ENCODE measurements around the gene CLDN19. TPM values are rescaled to one million over a fixed set of nuclear protein-coding genes. Genes with fewer than 3 reads are reported as not detected.
A peak's percentile ranks its signal among the peaks of the same experiment; 100 is the strongest.

The CLDN19 gene
- total and polyA plus RNA-seq, 2 donors from 2014 or later: 23.2 to 42.5 TPM

- TF ChIP-seq CTCF (IDR thresholded peaks at IDR 0.05; ENCODE audit: borderline replicate concordance, extremely low read depth, insufficient read depth): no peak
- no peaks in the 10 kb centered on the region for H3K27me3 ChIP-seq (ENCODE audit: control insufficient read depth, insufficient read depth, low read length)
- H3K9me3 ChIP-seq (ENCODE audit: control insufficient read depth in 2 of 3, insufficient read depth in 1 of 3, low read length in 3 of 3): no peaks in the 10 kb centered on the region
- H3K27ac ChIP-seq (ENCODE audit: low read depth in 2 of 2, low read length in 2 of 2): no peak overlapping the region
- H3K4me3 ChIP-seq (ENCODE audit: low read length in 3 of 3): no peak overlapping the region
- H3K36me3 ChIP-seq (ENCODE audit: control insufficient read depth in 2 of 3, insufficient read depth in 3 of 3, low read length in 3 of 3): peaks cover 0 to 9% (median 0%) of the 10 kb centered on the region in 3 donors
- intact Hi-C loops (cut with DNase I): no loop called here
- peaks cover 0 to 8% (median 3%) of the 10 kb centered on the region in 3 donors for H3K4me1 ChIP-seq (ENCODE audit: control insufficient read depth in 2 of 3, insufficient read depth in 2 of 3, low read depth in 1 of 3, low read length in 3 of 3)
- no peak for DNase-seq
- no peak overlapping the region for H3K9ac ChIP-seq (ENCODE audit: low read length in 3 of 3)
- no peak for FAIRE-seq
Measured at GRCh38 chr1:42783092-42783491, 43.1 kb upstream of the CLDN19 start.

- DNase-seq: no peak
Measured at GRCh38 chr1:42780176-42780575, 40.1 kb upstream of the CLDN19 start.

GRCh38 chr1:42779725-42780124 is 39.7 kb upstream of the CLDN19 start:
- no peak for FAIRE-seq
- H3K27ac ChIP-seq (ENCODE audit: low read depth in 2 of 2, low read length in 2 of 2): no peak overlapping the region
- no peak overlapping the region for H3K9ac ChIP-seq (ENCODE audit: low read length in 3 of 3)
- H3K36me3 ChIP-seq (ENCODE audit: control insufficient read depth in 2 of 3, insufficient read depth in 3 of 3, low read length in 3 of 3): peaks cover 2 to 27% (median 12%) of the 10 kb centered on the region in 3 donors
- DNase-seq: no peak
- intact Hi-C loops (cut with DNase I): no loop called here
- H3K9me3 ChIP-seq (ENCODE audit: control insufficient read depth in 2 of 3, insufficient read depth in 1 of 3, low read length in 3 of 3): no peaks in the 10 kb centered on the region
- H3K4me1 ChIP-seq (ENCODE audit: control insufficient read depth in 2 of 3, insufficient read depth in 2 of 3, low read depth in 1 of 3, low read length in 3 of 3): peaks cover 0 to under 1% (median 0%) of the 10 kb centered on the region in 3 donors
- no peak overlapping the region for H3K4me3 ChIP-seq (ENCODE audit: low read length in 3 of 3)
- H3K27me3 ChIP-seq (ENCODE audit: control insufficient read depth, insufficient read depth, low read length): no peaks in the 10 kb centered on the region
- no peak for TF ChIP-seq CTCF (IDR thresholded peaks at IDR 0.05; ENCODE audit: borderline replicate concordance, extremely low read depth, insufficient read depth)

More at GRCh38 chr1:42780176-42780575, 40.1 kb upstream of the CLDN19 start:
- Histone ChIP-seq H3K9me3 (ENCODE audit: control insufficient read depth in 2 of 3, insufficient read depth in 1 of 3, low read length in 3 of 3) (no peaks in the 10 kb centered on the region), H3K27ac (ENCODE audit: low read depth in 2 of 2, low read length in 2 of 2) (no peak overlapping the region), H3K9ac (ENCODE audit: low read length in 3 of 3) (no peak overlapping the region), H3K36me3 (ENCODE audit: control insufficient read depth in 2 of 3, insufficient read depth in 3 of 3, low read length in 3 of 3) (peaks cover 2 to 22% (median 8%) of the 10 kb centered on the region in 3 donors), H3K27me3 (ENCODE audit: control insufficient read depth, insufficient read depth, low read length) (no peaks in the 10 kb centered on the region), H3K4me3 (ENCODE audit: low read length in 3 of 3) (no peak overlapping the region), H3K4me1 (ENCODE audit: control insufficient read depth in 2 of 3, insufficient read depth in 2 of 3, low read depth in 1 of 3, low read length in 3 of 3) (peaks cover 0 to 4% (median 0%) of the 10 kb centered on the region in 3 donors)
- intact Hi-C loops (cut with DNase I): no loop called here
- FAIRE-seq: no peak
- TF ChIP-seq CTCF (IDR thresholded peaks at IDR 0.05; ENCODE audit: borderline replicate concordance, extremely low read depth, insufficient read depth): no peak

GRCh38 chr1:42777852-42778251 is 37.8 kb upstream of the CLDN19 start:
- peaks cover 2 to 28% (median 15%) of the 10 kb centered on the region in 3 donors for H3K36me3 ChIP-seq (ENCODE audit: control insufficient read depth in 2 of 3, insufficient read depth in 3 of 3, low read length in 3 of 3)
- intact Hi-C loops (cut with DNase I): no loop called here

More at GRCh38 chr1:42777852-42778251, 37.8 kb upstream of the CLDN19 start:
- Histone ChIP-seq H3K27me3 (ENCODE audit: control insufficient read depth, insufficient read depth, low read length) (no peaks in the 10 kb centered on the region), H3K4me3 (ENCODE audit: low read length in 3 of 3) (no peak overlapping the region), H3K27ac (ENCODE audit: low read depth in 2 of 2, low read length in 2 of 2) (no peak overlapping the region), H3K4me1 (ENCODE audit: control insufficient read depth in 2 of 3, insufficient read depth in 2 of 3, low read depth in 1 of 3, low read length in 3 of 3) (no peaks in the 10 kb centered on the region), H3K9ac (ENCODE audit: low read length in 3 of 3) (peak overlapping the region in 1 of 3 donors; percentile 4), H3K9me3 (ENCODE audit: control insufficient read depth in 2 of 3, insufficient read depth in 1 of 3, low read length in 3 of 3) (no peaks in the 10 kb centered on the region)
- DNase-seq: peak in 3 of 5 donors; percentile 22 to 54 (median 35)
- FAIRE-seq: no peak
- peak; percentile 39 for TF ChIP-seq CTCF (IDR thresholded peaks at IDR 0.05; ENCODE audit: borderline replicate concordance, extremely low read depth, insufficient read depth)
